Transverse colon (tissue), 4 donors: ENCODE measurements around the gene ROCK2.

Experiments used
- POLR2AphosphoS5 ChIP-seq, 3 donors: sonication (generic); formaldehyde crosslinking; IDR thresholded peaks; one replicate each; pipeline ENCODE4 v1.6.1; 2016; ENCODE audit warnings: antibody characterized with exemption in 3 of 3
- TF ChIP-seq, protein P1 (sequence below), 5 experiments: fragments of 200-600 bp in 3 of 5; fragments of 450-650 bp in 2 of 5; sonication (generic) in 3 of 5; IDR thresholded peaks; 1 replicate in 2 of 5; 2 replicates in 3 of 5; pipeline ENCODE4 v1.5.1; 2016 to 2017; ENCODE audit warnings: antibody characterized with exemption in 5 of 5, inconsistent platforms in 3 of 5, mild to moderate bottlenecking in 2 of 5, moderate library complexity in 1 of 5

DNA sequence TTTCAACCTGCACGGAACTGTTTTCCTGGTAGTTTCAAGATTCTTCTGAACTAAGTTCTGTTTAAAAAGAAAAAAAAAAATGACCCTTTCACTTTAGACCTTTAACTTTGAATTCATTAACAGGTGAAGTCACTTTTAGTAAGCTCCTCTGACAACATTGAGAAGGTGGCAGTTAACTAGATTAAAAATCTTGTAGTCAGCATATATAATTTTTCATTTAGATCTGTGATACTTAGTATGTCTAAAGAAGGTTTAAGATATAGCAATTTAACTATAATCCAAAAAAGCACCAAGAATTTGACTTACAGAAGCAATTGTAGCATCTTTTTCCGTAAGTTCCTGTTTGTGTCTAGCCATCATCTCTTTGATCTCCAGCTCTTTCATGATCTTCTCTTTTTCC lies 143.8 kb downstream of the ROCK2 start:
- TF ChIP-seq, protein P1, sequence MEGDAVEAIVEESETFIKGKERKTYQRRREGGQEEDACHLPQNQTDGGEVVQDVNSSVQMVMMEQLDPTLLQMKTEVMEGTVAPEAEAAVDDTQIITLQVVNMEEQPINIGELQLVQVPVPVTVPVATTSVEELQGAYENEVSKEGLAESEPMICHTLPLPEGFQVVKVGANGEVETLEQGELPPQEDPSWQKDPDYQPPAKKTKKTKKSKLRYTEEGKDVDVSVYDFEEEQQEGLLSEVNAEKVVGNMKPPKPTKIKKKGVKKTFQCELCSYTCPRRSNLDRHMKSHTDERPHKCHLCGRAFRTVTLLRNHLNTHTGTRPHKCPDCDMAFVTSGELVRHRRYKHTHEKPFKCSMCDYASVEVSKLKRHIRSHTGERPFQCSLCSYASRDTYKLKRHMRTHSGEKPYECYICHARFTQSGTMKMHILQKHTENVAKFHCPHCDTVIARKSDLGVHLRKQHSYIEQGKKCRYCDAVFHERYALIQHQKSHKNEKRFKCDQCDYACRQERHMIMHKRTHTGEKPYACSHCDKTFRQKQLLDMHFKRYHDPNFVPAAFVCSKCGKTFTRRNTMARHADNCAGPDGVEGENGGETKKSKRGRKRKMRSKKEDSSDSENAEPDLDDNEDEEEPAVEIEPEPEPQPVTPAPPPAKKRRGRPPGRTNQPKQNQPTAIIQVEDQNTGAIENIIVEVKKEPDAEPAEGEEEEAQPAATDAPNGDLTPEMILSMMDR (IDR thresholded peaks at IDR 0.05) = no peak
- TF ChIP-seq POLR2AphosphoS5 (IDR thresholded peaks at IDR 0.05) = no peak
